Naive thymus-derived CD4-positive, alpha-beta T cell (primary cell): ENCODE measurements around the gene ZNF248. TPM values are rescaled to one million over a fixed set of nuclear protein-coding genes. Genes with fewer than 3 reads are reported as not detected.

ENCODE experiments used
- ATAC-seq: fragments of 150-1000 bp; cut with Tn5 transposase; 2 replicates; pipeline ENCODE4 v1.10.0; 2021; ENCODE audit warnings: mild to moderate bottlenecking, moderate library complexity
- CTCF ChIA-PET: fragments of 350-600 bp; sonication (Branson Sonifier 250); formaldehyde crosslinking; loops from one replicate; lab custom pipeline; 2021; ENCODE audit warnings: antibody characterized with exemption; lab: Charles Lee
- POLR2A ChIA-PET: fragments of 350-600 bp; sonication (Branson Sonifier 250); formaldehyde crosslinking; loops from one replicate; lab custom pipeline; 2021; ENCODE audit warnings: antibody characterized with exemption, inconsistent platforms; lab: Charles Lee
- DNase-seq, 9 donors: peaks; one replicate each; pipeline versions ENCODE4 v3.0.0 to v3.0.0-alpha.2; 2020 to 2022; ENCODE audit warnings: mixed read lengths in 1 of 9
- H3K27ac ChIP-seq: one replicate; pipeline ENCODE4 v1.7.0; 2013; ENCODE audit warnings: mild to moderate bottlenecking, low read depth, low read length, moderate library complexity
- H3K27me3 ChIP-seq, 2 donors: one replicate each; pipeline ENCODE4 v1.7.0; 2013; ENCODE audit warnings: low read length in 2 of 2, mild to moderate bottlenecking in 2 of 2, moderate library complexity in 2 of 2; ENCODE audit not compliant: control insufficient read depth in 2 of 2, insufficient read depth in 2 of 2
- H3K36me3 ChIP-seq, 3 experiments: 1 replicate in 2 of 3; 2 replicates in 1 of 3; pipeline ENCODE4 v1.7.0; 2013; ENCODE audit warnings: low read length in 3 of 3, mild to moderate bottlenecking in 3 of 3, moderate library complexity in 1 of 3; ENCODE audit not compliant: insufficient read depth in 3 of 3, control insufficient read depth in 2 of 3
- H3K4me1 ChIP-seq, 2 donors: one replicate each; pipeline ENCODE4 v1.7.0; 2013; ENCODE audit warnings: low read length in 2 of 2, mild to moderate bottlenecking in 2 of 2, moderate library complexity in 1 of 2; ENCODE audit not compliant: control insufficient read depth in 2 of 2, insufficient read depth in 2 of 2
- H3K4me3 ChIP-seq: 2 replicates; pipeline ENCODE4 v1.7.0; 2013; ENCODE audit warnings: mild to moderate bottlenecking, low read length
- H3K9me3 ChIP-seq, 3 experiments: 1 replicate in 2 of 3; 2 replicates in 1 of 3; pipeline ENCODE4 v1.7.0; 2013; ENCODE audit warnings: low read length in 3 of 3; ENCODE audit not compliant: control insufficient read depth in 2 of 3
- H3K27ac Mint-ChIP-seq, 9 donors: one replicate each; pipeline ENCODE4 v1.8.0; 2020 to 2022; ENCODE audit warnings: mixed read lengths in 9 of 9, mild to moderate bottlenecking in 8 of 9, moderate library complexity in 5 of 9, inconsistent platforms in 2 of 9
- H3K27me3 Mint-ChIP-seq, 5 donors: one replicate each; pipeline ENCODE4 v1.8.0; 2021 to 2022; ENCODE audit warnings: mixed read lengths in 5 of 5, mild to moderate bottlenecking in 1 of 5
- H3K36me3 Mint-ChIP-seq, 5 donors: one replicate each; pipeline ENCODE4 v1.8.0; 2020 to 2022; ENCODE audit warnings: mixed read lengths in 5 of 5, mild to moderate bottlenecking in 3 of 5, inconsistent platforms in 1 of 5
- H3K4me1 Mint-ChIP-seq, 7 donors: one replicate each; pipeline ENCODE4 v1.8.0; 2020 to 2022; ENCODE audit warnings: mixed read lengths in 7 of 7, mild to moderate bottlenecking in 3 of 7, inconsistent platforms in 1 of 7
- H3K4me3 Mint-ChIP-seq, 10 donors: one replicate each; pipeline ENCODE4 v1.8.0; 2020 to 2022; ENCODE audit warnings: mild to moderate bottlenecking in 10 of 10, mixed read lengths in 10 of 10, moderate library complexity in 6 of 10, inconsistent platforms in 2 of 10
- H3K9me3 Mint-ChIP-seq, 11 donors: one replicate each; pipeline ENCODE4 v1.8.0; 2020 to 2022; ENCODE audit warnings: mixed read lengths in 11 of 11, mild to moderate bottlenecking in 4 of 11, inconsistent platforms in 1 of 11, moderate library complexity in 1 of 11
- intact Hi-C, 2 donors: fragments of 100-400 bp; cut with micrococcal nuclease; formaldehyde crosslinking; loops; one replicate each; pipeline ENCODE4 v1.15.1; 2023
- polyA plus RNA-seq, 2 donors: library from polyadenylated mRNA; unstranded; fragments of 300-500 nt; fragmentation: Illumina TruSeq; gene quantifications; one replicate each; pipeline ENCODE4 v1.2.3, GENCODE V29; 2021
- total RNA-seq, 6 experiments: library from RNA in 5 of 6; stranded (reverse) in 5 of 6; gene quantifications; 1 replicate in 5 of 6; 2 replicates in 1 of 6; pipeline ENCODE4 v1.2.3 and lab custom pipeline; 2021 to 2026

ZNF248 gene
- total and polyA plus RNA-seq, 7 experiments from 2014 or later: 4.3 to 26.9 (median 6.8) TPM

- Histone ChIP-seq H3K36me3 (no peaks in the 10 kb centered on the region), H3K27me3 (no peaks in the 10 kb centered on the region), H3K27ac (no peak overlapping the region), H3K9me3 (peaks cover 0 to 63% (median 0%) of the 10 kb centered on the region in 3 experiments), H3K4me1 (no peaks in the 10 kb centered on the region), H3K4me3 (no peak overlapping the region)
- Mint-ChIP-seq H3K27me3 (no peaks in the 10 kb centered on the region), H3K4me1 (no peaks in the 10 kb centered on the region), H3K27ac (no peak overlapping the region), H3K9me3 (peaks cover 12 to 94% (median 52%) of the 10 kb centered on the region in 11 donors), H3K36me3 (peaks cover 0 to 38% (median 27%) of the 10 kb centered on the region in 5 donors), H3K4me3 (no peak overlapping the region)
- POLR2A ChIA-PET: no interaction called here
- ATAC-seq (no peak), DNase-seq (no peak)
- CTCF ChIA-PET: no interaction called here
- intact Hi-C loops: no loop called here
Measured at GRCh38 chr10:37813763-37814162, 43.6 kb downstream of the ZNF248 start.

DNA sequence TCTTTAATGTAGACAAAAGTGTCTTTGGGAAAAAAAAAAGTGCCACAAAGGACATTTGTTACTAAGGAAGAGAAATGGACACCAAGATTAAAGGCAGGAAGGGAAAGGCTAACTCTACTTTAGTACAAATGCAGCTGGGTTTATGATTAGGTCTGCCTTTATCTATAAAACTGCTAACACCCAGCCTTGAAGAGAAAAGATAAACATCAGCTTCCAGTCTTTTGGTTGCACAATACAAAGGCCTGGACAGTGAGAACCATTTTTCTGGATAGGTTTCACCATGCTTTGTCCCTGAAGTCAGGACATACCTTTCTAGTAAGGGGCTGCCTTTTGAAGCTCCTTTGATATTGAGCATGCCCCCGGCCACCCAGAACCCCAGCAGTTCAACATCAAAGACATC, 45.1 kb downstream of the ZNF248 start:
- H3K9me3 ChIP-seq: peaks cover 0 to 56% (median 0%) of the 10 kb centered on the region in 3 experiments
- intact Hi-C loops: no loop called here
- H3K9me3 Mint-ChIP-seq: peaks cover 12 to 96% (median 52%) of the 10 kb centered on the region in 11 donors
- ChIA-PET CTCF (no interaction called here), POLR2A (no interaction called here)
- no peak overlapping the region for H3K27ac ChIP-seq
- no peaks in the 10 kb centered on the region for H3K27me3 Mint-ChIP-seq
- ATAC-seq (no peak), DNase-seq (no peak)
- H3K4me1 ChIP-seq: no peaks in the 10 kb centered on the region
- H3K27me3 ChIP-seq: no peaks in the 10 kb centered on the region
- H3K4me3 Mint-ChIP-seq: no peak overlapping the region
- H3K27ac Mint-ChIP-seq: no peak overlapping the region
- H3K36me3 ChIP-seq: no peaks in the 10 kb centered on the region
- H3K4me3 ChIP-seq: no peak overlapping the region
- peaks cover 0 to 42% (median 27%) of the 10 kb centered on the region in 5 donors for H3K36me3 Mint-ChIP-seq
- no peaks in the 10 kb centered on the region for H3K4me1 Mint-ChIP-seq

- H3K36me3 Mint-ChIP-seq: peaks cover 0 to 44% (median 34%) of the 10 kb centered on the region in 5 donors
- H3K9me3 Mint-ChIP-seq: peaks cover 0 to 42% (median 13%) of the 10 kb centered on the region in 11 donors
- no peaks in the 10 kb centered on the region for H3K36me3 ChIP-seq
- no peak overlapping the region for H3K4me3 ChIP-seq
- no peak overlapping the region for H3K27ac ChIP-seq
- H3K4me3 Mint-ChIP-seq: no peak overlapping the region
- no peak for ATAC-seq
- ChIA-PET CTCF (no interaction called here), POLR2A (no interaction called here)
- no peaks in the 10 kb centered on the region for H3K27me3 Mint-ChIP-seq
- H3K27ac Mint-ChIP-seq: no peak overlapping the region
- H3K4me1 Mint-ChIP-seq: no peaks in the 10 kb centered on the region
- intact Hi-C loops: no loop called here
- H3K4me1 ChIP-seq: no peaks in the 10 kb centered on the region
- H3K27me3 ChIP-seq: no peaks in the 10 kb centered on the region
- H3K9me3 ChIP-seq: no peaks in the 10 kb centered on the region
- no peak for DNase-seq
Measured at GRCh38 chr10:37803269-37803668, 54.1 kb downstream of the ZNF248 start.

GRCh38 chr10:37801557-37801956, 55.9 kb downstream of the ZNF248 start:
- intact Hi-C loops: no loop called here
- no peak overlapping the region for H3K4me3 ChIP-seq
- no peaks in the 10 kb centered on the region for H3K36me3 ChIP-seq
- CTCF ChIA-PET: no interaction called here
- POLR2A ChIA-PET: no interaction called here
- H3K9me3 ChIP-seq: no peaks in the 10 kb centered on the region
- no peak overlapping the region for H3K27ac ChIP-seq
- no peaks in the 10 kb centered on the region for H3K4me1 ChIP-seq
- ATAC-seq (no peak), DNase-seq (no peak)
- peaks cover 0 to 43% (median 18%) of the 10 kb centered on the region in 11 donors for H3K9me3 Mint-ChIP-seq
- no peaks in the 10 kb centered on the region for H3K27me3 Mint-ChIP-seq
- no peaks in the 10 kb centered on the region for H3K4me1 Mint-ChIP-seq
- H3K27me3 ChIP-seq: no peaks in the 10 kb centered on the region
- peaks cover 0 to 56% (median 45%) of the 10 kb centered on the region in 5 donors for H3K36me3 Mint-ChIP-seq
- peak overlapping the region in 1 of 9 donors; percentile 54 for H3K27ac Mint-ChIP-seq
- H3K4me3 Mint-ChIP-seq: no peak overlapping the region

DNA sequence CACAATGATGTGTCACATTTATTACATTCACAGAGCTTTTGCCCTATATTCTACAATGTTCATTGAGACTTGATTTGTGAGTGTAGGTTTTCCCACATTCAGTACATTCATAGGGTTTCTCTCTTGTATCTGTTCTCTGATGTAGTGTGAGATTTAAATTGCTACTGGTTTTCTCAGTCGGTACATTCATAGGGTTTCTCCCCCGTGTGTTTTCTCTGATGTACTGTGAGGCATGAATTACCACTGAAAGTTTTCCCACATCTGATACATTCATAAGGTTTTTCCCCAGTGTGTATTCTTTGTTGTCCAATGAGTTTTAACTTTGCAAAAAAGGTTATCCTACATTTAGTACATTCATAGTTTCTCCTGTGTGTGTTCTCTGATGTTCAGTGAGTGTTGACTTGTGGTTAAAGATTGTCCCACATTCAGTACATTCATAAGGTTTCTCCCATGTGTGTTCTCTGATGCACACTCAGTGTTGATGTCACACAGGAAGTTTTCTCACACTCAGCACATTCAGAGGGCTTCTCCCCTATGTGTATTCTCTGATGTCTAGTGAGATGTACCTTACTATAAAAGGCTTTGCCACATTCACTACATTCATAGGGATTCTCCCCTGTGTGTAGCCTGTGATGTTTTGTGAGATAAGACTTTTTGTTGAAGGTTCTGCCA, 63.0 kb downstream of the ZNF248 start:
- no peak for ATAC-seq

DNA sequence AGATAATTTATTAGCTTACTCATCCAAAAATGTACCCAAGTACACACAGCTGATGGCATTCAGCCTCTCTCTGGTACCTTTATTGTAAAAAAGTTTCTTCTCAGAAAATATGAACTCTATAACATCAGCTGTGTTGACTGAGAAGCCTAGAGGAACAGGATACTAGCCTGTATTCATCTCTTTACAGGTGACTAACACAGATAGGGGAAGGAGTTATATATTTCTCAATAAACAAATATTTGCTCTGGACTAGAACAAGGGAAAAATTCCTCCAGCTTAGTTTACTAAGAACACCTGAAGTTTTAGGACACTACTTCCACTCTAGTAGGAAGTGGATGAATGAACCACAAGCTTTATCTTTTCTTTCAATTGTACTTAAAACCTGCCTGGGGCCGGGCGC, 67.8 kb downstream of the ZNF248 start:
- Histone ChIP-seq H3K4me1 (no peaks in the 10 kb centered on the region), H3K27me3 (no peaks in the 10 kb centered on the region), H3K27ac (no peak overlapping the region), H3K4me3 (no peak overlapping the region), H3K36me3 (no peaks in the 10 kb centered on the region), H3K9me3 (peaks cover 0 to 15% (median 2%) of the 10 kb centered on the region in 3 experiments)
- Mint-ChIP-seq H3K36me3 (peaks cover 0 to 50% (median 26%) of the 10 kb centered on the region in 5 donors), H3K4me1 (no peaks in the 10 kb centered on the region), H3K4me3 (no peak overlapping the region), H3K9me3 (peaks cover 2 to 65% (median 38%) of the 10 kb centered on the region in 11 donors), H3K27ac (no peak overlapping the region), H3K27me3 (no peaks in the 10 kb centered on the region)
- intact Hi-C loops: no loop called here
- ChIA-PET POLR2A (no interaction called here), CTCF (no interaction called here)
- ATAC-seq (no peak), DNase-seq (no peak)

More for the DNA sequence above, 63.0 kb downstream of the ZNF248 start:
- Histone ChIP-seq H3K36me3 (no peaks in the 10 kb centered on the region), H3K4me3 (no peak overlapping the region), H3K4me1 (no peaks in the 10 kb centered on the region), H3K27ac (no peak overlapping the region), H3K9me3 (peaks cover 0 to 20% (median 2%) of the 10 kb centered on the region in 3 experiments), H3K27me3 (no peaks in the 10 kb centered on the region)
- Mint-ChIP-seq H3K27ac (no peak overlapping the region), H3K9me3 (peaks cover 6 to 70% (median 39%) of the 10 kb centered on the region in 11 donors), H3K27me3 (no peaks in the 10 kb centered on the region), H3K4me3 (no peak overlapping the region), H3K4me1 (no peaks in the 10 kb centered on the region), H3K36me3 (peaks cover 0 to 62% (median 40%) of the 10 kb centered on the region in 5 donors)
- ChIA-PET POLR2A (no interaction called here), CTCF (no interaction called here)
- intact Hi-C loops: no loop called here
- DNase-seq: no peak

- Mint-ChIP-seq H3K36me3 (peaks cover 0 to 41% (median 22%) of the 10 kb centered on the region in 5 donors), H3K9me3 (peaks cover 5 to 78% (median 32%) of the 10 kb centered on the region in 11 donors), H3K27ac (no peak overlapping the region), H3K4me3 (no peak overlapping the region), H3K27me3 (no peaks in the 10 kb centered on the region), H3K4me1 (no peaks in the 10 kb centered on the region)
- H3K9me3 ChIP-seq: peaks cover 0 to 21% (median 0%) of the 10 kb centered on the region in 3 experiments
- ChIA-PET CTCF (no interaction called here), POLR2A (no interaction called here)
- H3K27me3 ChIP-seq: no peaks in the 10 kb centered on the region
- DNase-seq: no peak
- no peaks in the 10 kb centered on the region for H3K4me1 ChIP-seq
- H3K4me3 ChIP-seq: no peak overlapping the region
- H3K27ac ChIP-seq: no peak overlapping the region
- no peaks in the 10 kb centered on the region for H3K36me3 ChIP-seq
- intact Hi-C loops: no loop called here
- no peak for ATAC-seq
Measured at GRCh38 chr10:37784678-37785077, 72.7 kb downstream of the ZNF248 start.
